Left lobe of liver (tissue), 2 donors: Measurements from ENCODE around the gene QSOX2. TPM values are rescaled to one million over a fixed set of nuclear protein-coding genes. Genes with fewer than 3 reads are reported as not detected.
A peak's percentile ranks its signal among the peaks of the same experiment; 100 is the strongest.

Experiments used
- ATAC-seq: fragments of 200-7000 bp; cut with Tn5 transposase; one replicate; pipeline ENCODE4 v1.9.1; 2020; ENCODE audit warnings: mild to moderate bottlenecking, moderate library complexity
- DNase-seq: peaks from one replicate; pipeline ENCODE4 v3.0.0-alpha.2; 2020; ENCODE audit warnings: low spot score
- total RNA-seq: library from RNA; stranded (reverse); gene quantifications from one replicate; pipeline ENCODE4 v1.2.1, GENCODE V29; 2021
- donor health status: DM: no; HTN: no; CAD: no; lungs with moderate emphysema.
- donor health status: DM: no; HTN: yes; CAD: no.

Gene QSOX2, protein sequence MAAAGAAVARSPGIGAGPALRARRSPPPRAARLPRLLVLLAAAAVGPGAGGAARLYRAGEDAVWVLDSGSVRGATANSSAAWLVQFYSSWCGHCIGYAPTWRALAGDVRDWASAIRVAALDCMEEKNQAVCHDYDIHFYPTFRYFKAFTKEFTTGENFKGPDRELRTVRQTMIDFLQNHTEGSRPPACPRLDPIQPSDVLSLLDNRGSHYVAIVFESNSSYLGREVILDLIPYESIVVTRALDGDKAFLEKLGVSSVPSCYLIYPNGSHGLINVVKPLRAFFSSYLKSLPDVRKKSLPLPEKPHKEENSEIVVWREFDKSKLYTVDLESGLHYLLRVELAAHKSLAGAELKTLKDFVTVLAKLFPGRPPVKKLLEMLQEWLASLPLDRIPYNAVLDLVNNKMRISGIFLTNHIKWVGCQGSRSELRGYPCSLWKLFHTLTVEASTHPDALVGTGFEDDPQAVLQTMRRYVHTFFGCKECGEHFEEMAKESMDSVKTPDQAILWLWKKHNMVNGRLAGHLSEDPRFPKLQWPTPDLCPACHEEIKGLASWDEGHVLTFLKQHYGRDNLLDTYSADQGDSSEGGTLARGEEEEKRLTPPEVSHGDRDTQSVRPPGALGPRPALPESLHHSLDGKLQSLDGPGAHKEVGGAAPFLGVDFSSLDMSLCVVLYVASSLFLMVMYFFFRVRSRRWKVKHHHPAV
- total RNA-seq = 4.7 TPM

DNA sequence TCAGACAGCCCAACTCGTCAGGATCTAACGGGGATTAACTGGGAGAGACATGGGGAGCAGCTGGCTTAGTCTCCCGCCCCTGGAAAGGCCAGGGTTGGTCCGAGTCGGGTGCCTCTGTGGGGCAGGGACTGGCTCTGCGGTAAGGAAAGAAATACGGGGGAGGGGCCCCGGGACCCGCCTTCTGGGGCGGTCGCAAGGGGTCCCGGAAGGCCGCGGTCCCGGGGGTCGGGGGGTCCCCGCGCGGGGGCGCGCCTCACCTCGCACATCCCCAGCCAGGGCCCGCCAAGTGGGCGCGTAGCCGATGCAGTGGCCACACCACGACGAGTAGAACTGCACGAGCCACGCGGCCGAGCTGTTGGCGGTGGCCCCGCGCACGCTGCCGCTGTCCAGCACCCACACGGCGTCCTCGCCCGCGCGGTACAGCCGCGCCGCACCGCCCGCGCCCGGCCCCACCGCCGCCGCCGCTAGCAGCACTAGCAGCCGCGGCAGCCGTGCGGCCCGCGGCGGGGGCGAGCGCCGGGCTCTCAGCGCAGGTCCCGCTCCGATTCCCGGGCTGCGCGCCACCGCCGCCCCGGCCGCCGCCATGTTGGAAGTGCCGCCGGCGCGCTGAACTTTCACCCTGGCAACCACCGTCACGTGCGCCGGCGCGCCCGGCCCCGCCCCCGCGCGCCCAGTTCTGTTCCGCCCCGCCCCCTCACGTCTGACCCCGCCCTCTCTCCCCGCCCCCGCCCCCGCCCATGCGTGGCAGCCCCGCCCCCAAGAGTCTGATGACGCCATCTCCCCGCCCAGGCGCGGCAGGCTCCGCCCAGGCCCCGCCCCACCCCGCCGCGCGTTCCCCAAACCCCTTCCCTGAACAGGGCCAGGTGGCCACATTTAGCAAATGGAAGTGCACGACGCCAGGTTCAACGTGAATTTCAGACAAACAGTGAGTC, at the start of gene QSOX2:
QSOX2 (minus strand) TSS at position 594 of the 932 bp plus-strand sequence; CDS start at position 585, 9 bp downstream.
- ATAC-seq (peak; percentile 89), DNase-seq (peak; percentile 84)

DNA sequence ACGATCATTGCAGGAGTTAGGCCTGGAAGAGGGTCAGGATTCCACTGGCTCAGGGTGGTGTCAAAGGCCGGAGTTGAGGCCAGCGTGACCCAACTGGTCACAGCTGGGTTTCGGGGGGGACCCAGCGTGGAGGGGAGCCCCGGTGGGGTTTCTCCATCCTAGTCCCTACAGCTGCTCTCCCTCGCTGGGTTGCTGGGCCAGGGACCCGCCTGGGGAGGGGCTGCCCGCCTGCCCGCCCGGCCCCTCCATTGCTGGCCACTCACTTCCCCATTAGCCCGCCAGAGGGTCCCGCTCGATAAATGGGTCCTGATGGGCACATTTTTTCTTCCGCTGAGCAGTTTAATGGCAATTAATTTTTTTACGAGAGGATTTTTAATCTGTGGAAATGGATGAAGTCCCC, 49.4 kb upstream of the QSOX2 start:
- DNase-seq (no peak), ATAC-seq (no peak)

DNA sequence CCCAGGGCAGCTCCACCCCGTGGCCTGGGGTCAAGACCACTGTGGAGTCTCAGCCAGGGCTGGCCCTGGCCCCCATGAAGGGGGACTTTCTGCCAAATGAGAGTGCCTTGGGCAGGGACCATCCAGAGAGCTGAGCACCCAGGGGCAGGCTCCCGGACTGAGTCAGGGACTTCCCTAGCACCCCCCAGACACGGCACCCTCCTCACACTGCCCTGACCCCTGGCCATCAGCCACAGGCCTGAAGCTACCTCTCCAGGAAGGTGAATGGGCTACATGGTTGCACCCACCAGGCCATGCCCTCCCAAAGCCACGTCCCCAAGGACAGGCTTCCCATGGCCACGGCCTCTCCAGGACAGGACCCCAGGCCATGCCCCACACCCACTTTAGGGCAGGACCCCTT, 48.8 kb upstream of the QSOX2 start:
- DNase-seq = no peak

DNA sequence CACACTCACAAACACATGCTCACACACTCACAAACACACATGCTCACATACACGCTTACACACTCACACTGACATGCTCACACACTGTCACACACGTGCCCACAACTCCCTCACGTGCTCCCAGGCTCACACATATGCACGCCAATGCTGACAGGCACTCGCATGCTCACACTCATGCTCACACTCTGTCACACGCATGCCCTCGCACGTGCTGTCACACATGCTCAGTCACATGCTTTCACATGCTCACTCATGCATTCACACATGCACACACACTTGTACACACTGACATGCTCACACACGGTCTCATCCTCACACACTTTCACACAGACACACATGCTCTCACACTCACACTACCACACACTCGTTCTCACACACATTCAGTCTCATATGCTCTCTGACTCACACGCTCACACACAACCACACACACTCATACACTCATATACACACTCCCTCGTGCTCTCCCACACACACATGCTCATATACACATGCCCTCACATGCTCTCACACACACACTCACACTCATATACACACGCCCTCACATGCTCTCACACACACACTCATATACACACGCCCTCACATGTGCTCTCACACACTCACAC, 48.0 kb upstream of the QSOX2 start:
- DNase-seq (no peak), ATAC-seq (no peak)

More for the DNA sequence above, 48.8 kb upstream of the QSOX2 start:
- no peak for ATAC-seq

DNA sequence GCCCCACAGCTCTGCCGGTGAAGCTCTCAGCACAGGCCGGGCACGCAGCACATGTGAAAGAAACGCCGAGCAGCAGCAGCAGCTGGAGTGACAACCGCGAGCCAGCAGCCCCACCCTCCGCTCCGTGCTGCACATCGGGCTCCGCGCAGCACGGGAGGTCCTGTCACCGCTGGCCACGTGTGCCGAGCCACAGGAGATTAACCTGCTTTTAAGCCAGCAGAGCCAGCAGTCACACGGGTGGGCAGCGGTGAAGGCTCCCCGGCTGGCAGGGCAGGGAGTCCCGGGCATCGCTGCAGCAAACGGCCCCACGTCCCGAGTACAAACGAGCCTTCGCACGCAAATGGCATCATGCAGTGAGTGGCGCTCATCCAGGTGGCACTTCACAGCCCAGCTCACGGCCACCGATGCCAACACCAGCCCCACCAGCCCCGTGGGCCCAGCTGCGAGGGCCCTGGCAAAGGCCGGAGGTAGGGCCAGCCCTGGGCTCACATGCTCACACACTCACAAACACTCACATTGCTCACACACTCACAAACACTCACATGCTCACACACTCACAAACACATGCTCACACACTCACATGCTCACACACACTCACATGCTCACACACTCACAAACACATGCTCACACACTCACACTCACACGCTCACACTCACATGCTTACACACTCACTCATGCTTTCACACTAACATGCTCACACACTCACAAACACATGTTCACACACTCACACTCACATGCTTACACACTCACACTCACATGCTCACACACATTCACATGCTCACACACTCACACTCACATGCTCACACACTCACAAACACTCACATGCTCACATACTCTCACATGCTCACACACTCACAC, 47.2 kb upstream of the QSOX2 start:
- no peak for DNase-seq
- no peak for ATAC-seq

DNA sequence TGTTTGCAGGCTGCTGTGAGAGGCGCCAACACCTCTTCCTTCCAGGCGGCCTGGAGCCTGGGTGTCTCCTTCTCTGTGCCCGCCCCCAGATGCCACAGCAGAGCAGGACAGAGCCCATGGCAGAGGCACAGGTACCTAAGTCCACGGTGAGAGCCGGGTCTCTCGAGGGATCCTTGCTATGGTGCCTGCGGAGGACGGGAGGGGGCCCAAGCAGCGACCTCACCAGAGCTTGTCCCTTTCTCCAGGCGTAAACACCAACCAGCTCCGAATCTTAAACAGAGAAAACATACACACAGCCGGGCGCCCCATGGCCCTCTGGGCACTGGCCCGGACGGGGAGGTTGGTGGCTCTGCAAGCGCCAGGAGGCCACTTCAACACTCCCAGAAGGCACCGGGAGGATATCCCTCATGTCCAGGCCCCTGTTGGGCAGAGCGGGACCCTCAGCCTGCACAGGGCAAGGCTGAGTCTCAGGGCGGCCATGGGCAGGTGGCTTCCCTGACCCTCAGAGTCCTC, 46.5 kb upstream of the QSOX2 start:
- no peak for ATAC-seq
- DNase-seq = no peak

DNA sequence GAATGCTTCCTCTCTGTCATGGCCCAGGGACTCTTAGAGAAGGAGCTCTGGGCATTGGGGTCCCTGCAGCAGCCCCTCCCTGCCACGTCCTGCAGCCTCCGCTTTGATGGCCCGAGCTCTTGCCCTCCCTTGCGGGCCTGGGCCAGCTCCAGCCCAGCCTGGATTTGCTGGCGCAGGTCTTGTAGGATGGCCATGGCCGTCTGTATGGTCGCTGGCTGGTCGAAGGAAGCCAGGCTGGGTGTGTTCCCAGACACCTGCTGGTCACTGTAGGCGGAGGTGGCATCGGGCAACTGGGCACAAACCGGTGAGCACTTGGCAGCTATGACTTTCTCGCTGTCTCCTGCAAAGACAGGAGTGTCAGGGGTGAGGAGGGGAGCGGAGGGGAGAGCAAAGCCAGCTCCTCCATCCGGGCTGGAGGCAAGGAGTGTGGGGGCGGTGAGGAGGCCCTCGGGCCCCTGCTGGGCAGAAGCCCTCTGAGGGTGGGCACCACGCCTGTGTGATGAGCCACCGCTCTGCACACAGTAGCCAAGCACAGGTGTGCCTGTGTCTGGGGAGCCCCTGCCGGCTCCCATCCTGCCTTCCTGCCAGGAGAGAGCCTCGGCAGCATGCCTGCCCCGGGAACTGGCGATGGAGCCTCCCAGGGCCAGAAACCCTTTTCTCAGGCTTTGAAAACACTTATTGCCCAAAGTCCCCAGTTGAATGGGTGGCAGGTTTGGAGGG, 45.9 kb upstream of the QSOX2 start:
- ATAC-seq (no peak), DNase-seq (no peak)

DNA sequence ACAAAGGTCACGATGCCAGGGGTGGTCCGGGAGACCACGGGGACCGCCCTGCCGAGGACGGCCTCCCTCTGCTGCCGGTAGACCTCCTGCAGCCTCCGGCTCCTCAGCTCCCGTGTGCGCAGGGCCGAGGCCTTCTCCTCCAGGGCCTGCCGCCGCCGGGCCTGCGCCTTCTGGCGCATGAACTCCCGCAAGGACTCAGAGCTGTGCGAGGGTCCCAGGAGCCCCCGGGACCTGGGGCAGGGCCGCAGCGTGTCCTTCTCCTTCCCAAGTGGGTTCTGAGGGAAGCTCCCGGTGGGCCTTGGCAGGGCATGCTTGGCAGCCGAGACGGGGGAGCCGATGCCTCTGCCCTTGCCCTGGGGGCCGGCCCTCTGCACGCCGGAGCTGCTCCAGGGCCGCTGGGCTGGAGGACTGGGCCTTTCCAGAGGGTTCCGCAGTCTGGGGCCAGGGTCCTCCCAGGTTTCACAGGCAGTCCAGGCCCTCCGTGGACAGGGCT, 44.9 kb upstream of the QSOX2 start:
- ATAC-seq = no peak
- no peak for DNase-seq

DNA sequence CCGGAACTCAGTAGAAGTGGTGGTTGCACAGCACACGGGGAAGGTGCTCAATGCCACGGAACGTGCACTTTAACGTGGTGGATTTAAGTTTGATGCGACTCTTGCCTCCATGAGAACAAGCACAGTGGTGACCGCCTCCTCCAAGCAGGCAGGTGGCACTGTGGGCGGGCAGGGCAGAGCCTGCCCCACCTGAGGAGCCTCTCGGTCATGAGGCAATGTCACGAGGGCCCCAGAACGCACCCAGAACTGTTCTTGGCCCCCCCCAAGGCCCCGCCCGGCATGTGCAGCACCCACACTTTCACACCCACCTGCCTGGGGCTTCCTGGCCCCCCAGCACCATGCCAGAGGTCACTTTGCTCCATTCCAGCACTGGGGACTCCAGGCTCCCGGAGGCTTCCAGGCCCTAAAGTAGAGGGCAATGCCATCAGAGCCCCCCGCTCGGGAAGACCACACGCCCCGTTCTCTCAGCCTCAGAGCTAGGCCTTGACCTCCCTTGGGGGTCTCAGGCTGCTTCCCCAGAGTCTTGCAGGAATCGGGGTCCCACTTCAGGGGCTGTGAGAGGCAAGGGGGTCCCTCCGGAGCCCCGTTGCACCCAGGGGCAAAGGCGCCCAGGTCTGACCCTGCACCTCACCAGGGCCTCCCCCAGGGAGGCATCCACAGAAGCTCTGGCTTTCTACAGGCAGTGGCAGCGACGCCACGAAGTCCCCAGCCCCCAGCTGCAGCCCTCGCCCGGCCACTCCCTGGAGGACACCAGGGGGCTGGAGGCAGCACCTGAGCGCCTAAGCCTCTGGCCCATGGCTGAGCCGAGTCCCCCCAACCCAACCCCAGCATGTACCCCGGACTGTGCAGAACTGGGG, 44.3 kb upstream of the QSOX2 start:
- ATAC-seq = no peak
- DNase-seq = no peak

DNA sequence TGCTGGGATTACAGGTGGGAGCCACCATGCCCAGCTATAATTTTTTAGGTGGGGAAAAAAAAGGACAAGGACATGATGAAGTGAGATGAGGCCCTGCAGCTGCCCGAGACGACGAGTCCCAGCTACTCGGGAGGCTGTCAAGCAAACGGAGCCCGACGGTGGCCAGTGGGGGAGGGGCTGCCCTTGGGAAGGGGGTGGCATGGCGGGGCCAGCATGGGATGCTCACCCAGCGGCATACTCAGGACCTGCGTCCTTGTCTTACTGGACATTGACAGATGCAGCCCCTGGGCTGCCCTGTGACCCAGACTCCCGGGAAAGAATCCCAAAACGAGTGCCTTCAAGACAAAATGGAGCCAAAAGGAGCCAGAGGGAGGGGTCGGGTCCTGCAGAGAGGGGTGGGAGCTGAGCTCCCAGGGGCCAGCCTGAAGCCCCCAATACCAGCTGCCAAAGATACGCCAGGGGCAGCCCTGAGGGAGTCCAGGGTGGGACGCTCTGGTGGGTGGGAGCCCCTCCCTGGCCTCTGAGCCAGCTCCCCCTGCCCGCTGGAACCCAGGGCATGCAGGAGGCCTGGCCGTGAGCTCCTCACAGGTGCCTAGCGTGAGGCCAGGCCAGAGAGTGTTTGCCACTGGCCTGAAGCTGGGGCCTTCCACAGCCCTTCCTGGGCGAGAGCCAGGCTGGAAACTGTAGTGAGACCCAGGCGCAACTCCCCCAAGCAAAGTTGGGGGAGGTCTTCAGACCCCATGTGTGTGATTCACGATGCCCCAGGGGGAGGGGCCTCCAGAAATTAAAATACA, 42.5 kb upstream of the QSOX2 start:
- no peak for DNase-seq
- no peak for ATAC-seq

DNA sequence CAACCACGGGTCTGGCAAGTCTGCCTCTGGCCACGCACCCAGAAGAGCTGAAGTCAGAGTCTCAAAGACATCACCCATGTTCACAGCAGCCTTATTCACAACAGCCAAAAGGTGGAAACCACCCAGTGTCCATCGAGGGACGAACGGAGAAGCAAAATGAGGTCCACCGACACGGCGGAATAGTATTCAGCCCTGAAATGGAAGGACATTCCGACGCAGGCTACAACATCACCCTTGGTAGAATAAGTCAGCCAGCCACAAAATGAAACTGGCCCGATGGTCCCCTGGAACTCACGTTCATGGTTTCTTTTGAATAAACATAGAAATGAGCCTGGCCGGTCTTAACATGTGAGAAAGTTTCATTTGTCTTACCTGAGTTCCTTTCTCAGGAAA, 41.4 kb upstream of the QSOX2 start:
- no peak for DNase-seq

DNA sequence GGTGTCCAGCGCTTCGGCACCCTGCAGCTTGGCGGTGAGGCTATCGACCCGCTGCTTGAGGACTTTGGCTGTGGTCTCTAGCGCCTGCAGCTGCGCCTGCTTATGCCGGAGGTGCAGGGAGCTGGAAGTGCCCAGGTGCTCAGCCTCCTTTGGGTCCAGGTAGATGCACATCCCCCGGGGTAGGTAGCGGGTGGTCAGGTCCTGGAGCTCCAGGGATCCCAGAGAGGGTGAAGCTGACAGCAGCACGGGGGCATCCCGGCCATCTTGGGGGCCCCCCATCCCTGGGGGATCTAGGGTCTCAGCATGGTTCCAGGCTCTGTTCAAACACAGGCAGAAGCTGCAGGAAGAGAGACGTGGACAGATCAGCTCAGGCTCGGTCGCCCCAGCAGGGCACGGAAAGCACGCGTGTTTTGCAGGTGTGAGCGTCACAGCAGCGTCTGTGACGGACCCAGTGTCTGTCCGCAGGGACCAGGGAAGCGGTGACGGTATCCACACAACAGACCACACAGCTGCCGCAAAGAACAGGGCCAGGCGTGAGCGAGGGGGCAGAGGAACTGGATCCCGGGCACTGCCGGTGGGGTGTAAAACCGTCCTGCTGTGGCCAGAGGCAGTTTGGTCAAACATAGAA, 40.9 kb upstream of the QSOX2 start:
- DNase-seq = no peak
- ATAC-seq = no peak

More for the DNA sequence above, 41.4 kb upstream of the QSOX2 start:
- no peak for ATAC-seq

DNA sequence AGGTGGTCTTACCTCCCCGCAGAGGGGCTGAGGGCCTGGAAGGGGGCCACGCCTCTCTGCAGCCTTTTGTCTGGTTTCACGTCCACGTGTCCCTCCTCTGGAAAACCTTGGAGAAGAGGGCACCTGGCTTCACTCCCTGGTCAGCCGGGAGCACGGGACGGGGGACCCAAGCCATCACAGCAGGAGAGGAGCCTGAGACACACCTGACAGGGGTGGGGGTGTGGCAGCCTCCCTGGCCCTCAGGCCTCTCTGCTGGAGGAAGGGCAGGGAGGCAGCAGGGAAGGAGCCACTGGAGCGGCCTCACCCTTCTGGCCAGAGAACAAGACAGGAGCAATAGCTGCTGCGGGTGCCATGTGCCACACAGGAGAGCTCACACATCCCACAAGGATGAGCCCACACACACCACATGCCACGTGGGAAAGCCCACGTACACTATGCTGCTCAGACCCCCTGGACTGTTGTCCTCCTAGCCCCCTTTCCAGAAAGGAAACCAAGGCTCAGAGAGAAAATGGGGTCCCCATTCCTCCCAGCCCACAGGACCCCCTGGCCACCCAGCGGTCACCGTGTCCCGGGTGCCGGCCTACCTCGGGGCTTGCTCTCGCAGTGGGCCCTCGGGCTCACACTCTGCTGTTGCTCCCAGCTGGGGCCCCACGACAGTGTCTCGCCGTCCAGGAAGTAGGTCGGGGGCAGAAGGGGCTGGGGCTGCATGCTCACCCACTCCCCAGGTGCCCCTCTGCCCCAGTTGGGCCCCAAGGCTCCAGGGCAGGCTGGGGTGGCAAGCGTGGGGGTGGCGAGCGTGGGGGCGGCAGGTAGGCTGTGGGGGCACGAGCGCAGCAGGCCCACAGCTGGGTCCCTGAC, 40.1 kb upstream of the QSOX2 start:
- DNase-seq (no peak), ATAC-seq (no peak)

DNA sequence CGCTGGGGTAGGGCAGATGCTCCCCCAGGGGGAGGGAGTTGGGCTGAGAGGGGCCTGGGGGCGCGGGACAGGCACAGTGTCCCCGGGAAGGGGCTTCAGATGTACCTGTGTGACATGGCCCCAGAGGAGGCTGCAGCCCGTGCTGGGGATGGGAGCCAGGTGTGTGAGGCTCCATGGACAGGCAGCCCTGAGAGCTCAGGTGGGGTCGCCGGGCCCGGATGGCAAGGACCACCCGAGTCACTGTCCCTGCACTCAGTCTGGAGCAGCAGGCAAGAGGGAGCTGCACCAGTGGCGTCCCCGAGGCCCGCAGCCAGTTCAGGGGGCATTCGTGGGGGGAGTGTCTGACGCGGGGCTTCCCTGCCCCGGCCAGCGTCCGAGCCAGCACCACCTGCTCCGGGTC, 39.3 kb upstream of the QSOX2 start:
- no peak for ATAC-seq
- no peak for DNase-seq

DNA sequence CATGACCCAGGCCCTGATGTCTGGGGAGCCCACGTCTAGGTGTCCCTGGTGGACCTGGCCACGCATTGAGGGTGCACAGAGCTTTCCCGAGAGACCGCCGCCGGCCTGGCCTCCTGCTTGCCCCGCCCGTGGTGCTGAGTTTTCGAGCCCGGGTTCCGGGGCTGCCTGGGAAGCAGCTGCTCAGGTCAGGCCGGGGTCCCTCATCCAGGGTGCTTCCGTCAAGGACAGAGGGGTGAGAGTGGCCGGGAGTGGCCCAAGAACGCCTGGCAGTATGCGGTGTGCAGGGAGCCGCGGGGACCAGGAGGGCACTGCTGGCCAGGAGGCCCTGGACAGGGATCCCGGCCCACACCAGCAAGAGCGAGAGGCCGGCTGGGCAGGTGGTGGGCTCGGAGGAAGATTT, 38.7 kb upstream of the QSOX2 start:
- ATAC-seq (no peak), DNase-seq (no peak)
